Tibial nerve (tissue), 3 donors: ENCODE data around the gene RFPL4A.

ENCODE experiments used
- CTCF ChIP-seq, 5 experiments: fragments of 200-600 bp in 3 of 5; fragments of 450-650 bp in 2 of 5; sonication (generic) in 3 of 5; IDR thresholded peaks; one replicate each; pipeline ENCODE4 v1.5.1; 2016 to 2019; ENCODE audit warnings: antibody characterized with exemption in 5 of 5, mild to moderate bottlenecking in 3 of 5, moderate library complexity in 2 of 5
- POLR2A ChIP-seq, 2 donors: fragments of 450-650 bp; IDR thresholded peaks; one replicate each; pipeline ENCODE4 v1.6.1; 2017; ENCODE audit warnings: antibody characterized with exemption in 2 of 2, mild to moderate bottlenecking in 2 of 2, moderate library complexity in 2 of 2

GRCh38 chr19:55711719-55712118, 47.2 kb upstream of the RFPL4A start:
- TF ChIP-seq CTCF (IDR thresholded peaks at IDR 0.05) (no peak), POLR2A (IDR thresholded peaks at IDR 0.05) (no peak)
